Keratinocyte (primary cell): ENCODE measurements around the gene EPOP. TPM values are rescaled to one million over a fixed set of nuclear protein-coding genes. Genes with fewer than 3 reads are reported as not detected.

ENCODE experiments used
- DNase-seq: peaks from one replicate; pipeline ENCODE4 v3.0.0-alpha.2; 2011; ENCODE audit warnings: low read depth, missing footprints, low spot score
- FAIRE-seq: peaks from 2 replicates; lab custom pipeline; 2011; peaks lifted over from hg19 to GRCh38; lab: Jason Lieb, UNC
- H2AFZ ChIP-seq: 2 replicates; pipeline ENCODE4 v1.6.0; 2012; ENCODE audit warnings: low read length, control low read depth, inconsistent platforms; ENCODE audit not compliant: control insufficient read depth
- H3K27ac ChIP-seq: 2 replicates; pipeline ENCODE4 v1.5.1; 2011; ENCODE audit warnings: low read length; ENCODE audit not compliant: control insufficient read depth, insufficient read depth
- H3K27me3 ChIP-seq: 3 replicates; pipeline ENCODE4 v1.6.0; 2011; ENCODE audit warnings: low read length; ENCODE audit not compliant: control insufficient read depth, insufficient read depth; ENCODE audit errors: extremely low read depth
- H3K36me3 ChIP-seq, 2 experiments: 2 replicates in 1 of 2; 3 replicates in 1 of 2; pipeline ENCODE4 v1.5.1; 2011; ENCODE audit warnings: low read length in 2 of 2, mild to moderate bottlenecking in 1 of 2; ENCODE audit not compliant: control insufficient read depth in 2 of 2, insufficient read depth in 2 of 2; ENCODE audit errors: extremely low read depth in 1 of 2
- H3K4me1 ChIP-seq: 3 replicates; pipeline ENCODE4 v1.5.1; 2011; ENCODE audit warnings: low read length; ENCODE audit not compliant: control insufficient read depth, insufficient read depth; ENCODE audit errors: extremely low read depth
- H3K4me2 ChIP-seq: 3 replicates; pipeline ENCODE4 v1.6.0; 2011; ENCODE audit warnings: low read depth, low read length; ENCODE audit not compliant: control insufficient read depth, insufficient read depth; ENCODE audit errors: extremely low read depth
- H3K4me3 ChIP-seq, 3 experiments: fragments of 200-600 bp in 1 of 3; sonication (generic) in 1 of 3; 2 replicates in 2 of 3; 3 replicates in 1 of 3; pipeline ENCODE4 v1.5.1; 2011 to 2016; ENCODE audit warnings: low read length in 3 of 3, mild to moderate bottlenecking in 3 of 3, control low read depth in 2 of 3, inconsistent platforms in 1 of 3, low read depth in 1 of 3, mixed read lengths in 1 of 3, mixed run types in 1 of 3, moderate library complexity in 1 of 3; ENCODE audit not compliant: control insufficient read depth in 2 of 3, insufficient read depth in 2 of 3; ENCODE audit errors: extremely low read depth in 1 of 3
- H3K79me2 ChIP-seq: 2 replicates; pipeline ENCODE4 v1.6.0; 2012; ENCODE audit warnings: low read length; ENCODE audit not compliant: control insufficient read depth, insufficient read depth
- H3K9ac ChIP-seq: 3 replicates; pipeline ENCODE4 v1.6.0; 2011; ENCODE audit warnings: low read length; ENCODE audit not compliant: control insufficient read depth, insufficient read depth; ENCODE audit errors: extremely low read depth
- H3K9me1 ChIP-seq: 3 replicates; pipeline ENCODE4 v1.6.0; 2011; ENCODE audit warnings: low read length; ENCODE audit not compliant: control insufficient read depth, insufficient read depth; ENCODE audit errors: extremely low read depth
- H3K9me3 ChIP-seq: 2 replicates; pipeline ENCODE4 v1.5.1; 2012; ENCODE audit warnings: low read depth, low read length; ENCODE audit not compliant: control insufficient read depth
- H4K20me1 ChIP-seq: 3 replicates; pipeline ENCODE4 v1.6.0; 2011; ENCODE audit warnings: low read length; ENCODE audit not compliant: control insufficient read depth, insufficient read depth; ENCODE audit errors: extremely low read depth
- CTCF ChIP-seq, 3 experiments: IDR thresholded peaks in 1 of 3; conservative IDR thresholded peaks in 1 of 3; optimal IDR thresholded peaks in 1 of 3; 2 replicates in 2 of 3; 3 replicates in 1 of 3; pipeline versions ENCODE3 to v1.5.1; 2011; ENCODE audit warnings: low read length in 3 of 3, mild to moderate bottlenecking in 3 of 3, moderate library complexity in 2 of 3, control low read depth in 1 of 3, inconsistent platforms in 1 of 3; ENCODE audit not compliant: insufficient read depth in 2 of 3; ENCODE audit errors: extremely low read depth in 1 of 3
- EZH2 ChIP-seq: IDR thresholded peaks from one replicate; pipeline ENCODE4 v1.6.1; 2012; ENCODE audit warnings: inconsistent platforms, mild to moderate bottlenecking, low read length, moderate library complexity
- dilution Hi-C: fragments of 300-500 bp; cut with MboI; formaldehyde crosslinking; loops from one replicate; pipeline ENCODE4 v1.7.0; 2020; ENCODE audit warnings: low sequenced_read_pairs; ENCODE audit not compliant: extremely low pct_ligation_motif_present
- polyA plus RNA-seq, 5 experiments: library from polyadenylated mRNA; depleted of rRNA in 3 of 5; stranded (reverse) in 3 of 5; stranded (forward) in 1 of 5; unstranded in 1 of 5; fragments of >200 nt; gene quantifications; 1 replicate in 1 of 5; 2 replicates in 3 of 5; 3 replicates in 1 of 5; pipeline versions ENCODE4 v1.2.1 to v1.2.3, GENCODE V29; 2011 to 2012; ENCODE audit warnings: missing spikeins in 2 of 5, low read depth in 1 of 5, low replicate concordance in 1 of 5

EPOP gene
- polyA plus RNA-seq, 1 donor (not counting 4 experiments of a cell fraction or from before 2014, with no cell fraction given): 3.2 TPM

- no peak for FAIRE-seq
- Histone ChIP-seq H4K20me1 (no peaks in the 10 kb centered on the region), H3K9me3 (no peaks in the 10 kb centered on the region), H3K4me2 (no peak overlapping the region), H3K9ac (no peak overlapping the region), H3K79me2 (no peaks in the 10 kb centered on the region), H2AFZ (no peak overlapping the region), H3K27me3 (no peaks in the 10 kb centered on the region), H3K9me1 (no peaks in the 10 kb centered on the region), H3K4me3 (no peak overlapping the region), H3K36me3 (no peaks in the 10 kb centered on the region), H3K27ac (no peak overlapping the region), H3K4me1 (peaks cover 8% of the 10 kb centered on the region)
- dilution Hi-C loops: no loop called here
- DNase-seq: no peak
- TF ChIP-seq EZH2 (no peak), CTCF (optimal IDR thresholded peaks at IDR 0.05 in 1 of 3, IDR thresholded peaks at IDR 0.05 in 1 of 3, conservative IDR thresholded peaks at IDR 0.05 in 1 of 3; ENCODE audit: extremely low read depth in 1 of 3, insufficient read depth in 2 of 3, low read length in 3 of 3) (no peak)
These were observed 3.1 kb upstream of the EPOP start for GRCh38 chr17:38677819-38678218.

GRCh38 chr17:38676706-38677504 is 2.1 kb upstream of the EPOP start:
- Histone ChIP-seq H3K4me1 (peaks cover 12% of the 10 kb centered on the region), H3K4me2 (no peak overlapping the region)
- dilution Hi-C loops: no loop called here

More at GRCh38 chr17:38676706-38677504, 2.1 kb upstream of the EPOP start:
- no peaks in the 10 kb centered on the region for H3K79me2 ChIP-seq
- no peaks in the 10 kb centered on the region for H3K9me1 ChIP-seq
- DNase-seq (peak; percentile 53), FAIRE-seq (no peak)
- no peaks in the 10 kb centered on the region for H3K36me3 ChIP-seq
- H4K20me1 ChIP-seq: no peaks in the 10 kb centered on the region
- peak overlapping the region; percentile 74 for H2AFZ ChIP-seq
- H3K9me3 ChIP-seq: no peaks in the 10 kb centered on the region
- no peak overlapping the region for H3K9ac ChIP-seq
- H3K27ac ChIP-seq: no peak overlapping the region
- TF ChIP-seq CTCF (optimal IDR thresholded peaks at IDR 0.05 in 1 of 3, IDR thresholded peaks at IDR 0.05 in 1 of 3, conservative IDR thresholded peaks at IDR 0.05 in 1 of 3; ENCODE audit: extremely low read depth in 1 of 3, insufficient read depth in 2 of 3, low read length in 3 of 3) (peak; percentile 97 to 100 (median 99)), EZH2 (no peak)
- no peak overlapping the region for H3K4me3 ChIP-seq
- no peaks in the 10 kb centered on the region for H3K27me3 ChIP-seq
